OCI-LY7 (cell line): ENCODE data around the gene BMP8A. TPM values are rescaled to one million over a fixed set of nuclear protein-coding genes. Genes with fewer than 3 reads are reported as not detected.
"Not testable (repeated sequence)": the region's sequence is repeated elsewhere in the genome, so short reads cannot be mapped to it uniquely, and the experiment has no call there.

Source experiments
- BruUV-seq: library from RNA; stranded (reverse); fragments of 400-500 nt; replicated peaks from 2 replicates; lab custom pipeline; 2021; lab: Mats Ljungman, UMichigan
- CTCF ChIA-PET: fragments of 300-600 bp; sonication (Branson Sonifier 250); formaldehyde crosslinking; loops from one replicate; lab custom pipeline; 2022; ENCODE audit warnings: antibody characterized with exemption; ENCODE audit not compliant: unreplicated experiment; lab: Charles Lee
- POLR2A ChIA-PET: fragments of 300-600 bp; sonication (Branson Sonifier 250); formaldehyde crosslinking; loops from one replicate; lab custom pipeline; 2022; ENCODE audit warnings: antibody characterized with exemption; lab: Charles Lee
- DNase-seq: peaks from one replicate; pipeline ENCODE4 v3.0.0-alpha.2; 2015; ENCODE audit warnings: low spot score
- H2AFZ ChIP-seq: fragments of 200-600 bp; sonication (generic), shearing (Covaris generic); 2 replicates; pipeline ENCODE4 v1.6.1; 2014; ENCODE audit warnings: mild to moderate bottlenecking, antibody characterized with exemption, low read length, moderate library complexity
- H3K27ac ChIP-seq: fragments of 200-600 bp; sonication (generic); 2 replicates; pipeline ENCODE4 v1.5.1; 2014; ENCODE audit warnings: mixed run types, low read depth, mild to moderate bottlenecking, moderate library complexity, low read length, inconsistent platforms; ENCODE audit not compliant: poor library complexity, severe bottlenecking
- H3K36me3 ChIP-seq: fragments of 200-600 bp; sonication (generic); 2 replicates; pipeline ENCODE4 v1.6.1; 2014; ENCODE audit warnings: mild to moderate bottlenecking, antibody characterized with exemption, low read length, moderate library complexity, mixed read lengths; ENCODE audit not compliant: insufficient read depth
- H3K4me1 ChIP-seq: fragments of 200-600 bp; sonication (generic); 2 replicates; pipeline ENCODE4 v1.5.1; 2014; ENCODE audit warnings: mild to moderate bottlenecking, low read length; ENCODE audit not compliant: insufficient read depth, poor library complexity, severe bottlenecking
- H3K4me2 ChIP-seq: fragments of 200-600 bp; sonication (generic); 2 replicates; pipeline ENCODE4 v1.6.1; 2014; ENCODE audit warnings: mild to moderate bottlenecking, low read length
- H3K4me3 ChIP-seq: fragments of 200-600 bp; sonication (generic); 2 replicates; pipeline ENCODE4 v1.5.1; 2014; ENCODE audit warnings: mild to moderate bottlenecking, low read depth, low read length; ENCODE audit not compliant: poor library complexity, severe bottlenecking
- H3K79me2 ChIP-seq: fragments of 200-600 bp; sonication (generic); 2 replicates; pipeline ENCODE4 v1.6.1; 2016; ENCODE audit warnings: low read depth, mild to moderate bottlenecking, low read length, moderate library complexity, mixed read lengths; ENCODE audit not compliant: insufficient read depth
- H3K9me2 ChIP-seq: fragments of 200-600 bp; sonication (generic); 2 replicates; pipeline ENCODE4 v1.6.1; 2016; ENCODE audit warnings: mild to moderate bottlenecking, low read length, mixed read lengths; ENCODE audit not compliant: insufficient read depth
- H3K9me3 ChIP-seq: fragments of 200-600 bp; sonication (generic); 2 replicates; pipeline ENCODE4 v1.6.1; 2014; ENCODE audit warnings: mild to moderate bottlenecking, mixed run types, low read length, mixed read lengths
- H4K20me1 ChIP-seq: fragments of 200-600 bp; sonication (generic); 2 replicates; pipeline ENCODE4 v1.6.1; 2014; ENCODE audit warnings: mild to moderate bottlenecking, antibody characterized with exemption, low read length, moderate library complexity, mixed read lengths; ENCODE audit not compliant: insufficient read depth
- CTCF ChIP-seq: fragments of 200-600 bp; sonication (generic); conservative IDR thresholded peaks from 2 replicates; pipeline ENCODE4 v1.5.1; 2014; ENCODE audit warnings: mild to moderate bottlenecking, antibody characterized with exemption, low read length, moderate library complexity, mixed read lengths
- EZH2phosphoT487 ChIP-seq: fragments of 200-600 bp; sonication (generic); IDR thresholded peaks from 2 replicates; pipeline ENCODE4 v1.6.1; 2018; ENCODE audit warnings: low read depth, borderline replicate concordance, mild to moderate bottlenecking, mixed run types, antibody characterized with exemption, low read length, moderate library complexity, mixed read lengths
- intact Hi-C: fragments of 100-400 bp; cut with micrococcal nuclease; formaldehyde crosslinking; loops from one replicate; pipeline ENCODE4 v1.10.0; 2022; ENCODE audit not compliant: unreplicated experiment
- total RNA-seq, 2 experiments: library from RNA; depleted of rRNA in 1 of 2; stranded (reverse); fragments of >200 nt in 1 of 2; shearing (Covaris generic) in 1 of 2; gene quantifications; 2 replicates each; pipeline ENCODE4 v1.2.3, GENCODE V29; 2014 to 2022

The BMP8A gene
- total RNA-seq, 2 experiments from 2014 or later: 0.32 to 0.44 TPM

GRCh38 chr1:39522221-39522620 is 30.8 kb downstream of the BMP8A start:
- H3K4me2 ChIP-seq, BruUV-seq, H3K9me3 ChIP-seq, H3K79me2 ChIP-seq, H4K20me1 ChIP-seq, H2AFZ ChIP-seq, intact Hi-C loops, H3K4me3 ChIP-seq, DNase-seq, H3K9me2 ChIP-seq, POLR2A ChIA-PET, CTCF ChIA-PET, H3K27ac ChIP-seq: not testable (repeated sequence)
- Histone ChIP-seq H3K36me3 (peaks cover 18% of the 10 kb centered on the region; the same call in 1 of the 2 replicates), H3K4me1 (peaks cover 29% of the 10 kb centered on the region)

- no peak overlapping the region for H3K4me3 ChIP-seq
- no peak overlapping the region for H3K27ac ChIP-seq
- no peak overlapping the region for H3K4me2 ChIP-seq
- intact Hi-C loops: no loop called here
- TF ChIP-seq CTCF: no peak
- no peak for TF ChIP-seq EZH2phosphoT487
- no peaks in the 10 kb centered on the region for H4K20me1 ChIP-seq
- no peaks in the 10 kb centered on the region for H3K9me3 ChIP-seq
- H3K4me1 ChIP-seq: peaks cover 29% of the 10 kb centered on the region
- ChIA-PET CTCF (no interaction called here), POLR2A (no interaction called here)
- H2AFZ ChIP-seq: no peak overlapping the region
- no peak for DNase-seq
- no TSS peak for BruUV-seq
- no peaks in the 10 kb centered on the region for H3K79me2 ChIP-seq
- H3K9me2 ChIP-seq: no peaks in the 10 kb centered on the region
- peaks cover 23% of the 10 kb centered on the region; the same call in 1 of the 2 replicates for H3K36me3 ChIP-seq
Measured at GRCh38 chr1:39522661-39523567, 31.5 kb downstream of the BMP8A start.

- peaks cover 34% of the 10 kb centered on the region; the same call in 1 of the 2 replicates for H3K36me3 ChIP-seq
- no peaks in the 10 kb centered on the region for H3K9me3 ChIP-seq
- H3K27ac ChIP-seq: peak overlapping the region; percentile 24
- no peaks in the 10 kb centered on the region for H3K9me2 ChIP-seq
- H3K4me3 ChIP-seq: no peak overlapping the region
- no peak overlapping the region for H2AFZ ChIP-seq
- CTCF ChIA-PET: no interaction called here
- TF ChIP-seq EZH2phosphoT487: no peak
- TF ChIP-seq CTCF: no peak
- BruUV-seq: no TSS peak
- DNase-seq: peak; percentile 11
- no peaks in the 10 kb centered on the region for H3K79me2 ChIP-seq
- H4K20me1 ChIP-seq: no peaks in the 10 kb centered on the region
- POLR2A ChIA-PET: interaction anchor here (0.7 kb wide), 1 partner anchor 250 kb away, joined by 3 read pairs; no protein-coding TSS in a partner anchor
- intact Hi-C loops: no loop called here
- H3K4me2 ChIP-seq: peak overlapping the region; percentile 13; the same call in 1 of the 2 replicates
- peaks cover 29% of the 10 kb centered on the region for H3K4me1 ChIP-seq
Measured at GRCh38 chr1:39524171-39524570, 32.7 kb downstream of the BMP8A start.
